ENCODE results near the gene KCNG2. TPM values are rescaled to one million over a fixed set of nuclear protein-coding genes. Genes with fewer than 3 reads are reported as not detected.

Gene KCNG2
- total and polyA plus RNA-seq, 9 of the 15 experiments (the other 6 are each of a cell fraction or from before 2014, with no cell fraction given) = not detected

GRCh38 chr18:79889569-79889968, 91.8 kb downstream of the KCNG2 start:
- TF ChIP-seq ZBTB2 (IDR thresholded peaks at IDR 0.05) (no peak), E2F5 (CRISPR knock-in tag; IDR thresholded peaks at IDR 0.05) (no peak), ZHX1 (conservative IDR thresholded peaks at IDR 0.05; ENCODE audit: low read length) (no peak), MAFF (IDR thresholded peaks at IDR 0.05; ENCODE audit: low read length) (no peak), ZKSCAN3 (CRISPR knock-in tag; IDR thresholded peaks at IDR 0.05) (no peak), ZNF707 (CRISPR knock-in tag; conservative IDR thresholded peaks at IDR 0.05) (no peak), U2AF2 (optimal IDR thresholded peaks at IDR 0.05; ENCODE audit: low read depth, low read length) (no peak)
- no peaks in the 10 kb centered on the region for H3K36me3 ChIP-seq (ENCODE audit: control insufficient read depth, insufficient read depth, low read length)
- intact Hi-C loops (cut with micrococcal nuclease) (no loop called here), in situ Hi-C loops (cut with MboI) (no loop called here)
- H3K4me2 ChIP-seq (ENCODE audit: insufficient read depth, low read length) = no peak overlapping the region
- no peak for ATAC-seq
- H3K79me2 ChIP-seq (ENCODE audit: control insufficient read depth, insufficient read depth, low read length) = no peaks in the 10 kb centered on the region
- BruUV-seq (replicated peaks) = no TSS peak
- 2% methylated on average over 14 of the region's 14 CpGs for WGBS (ENCODE audit: insufficient coverage, low coverage, missing lambda C conversion rate)
- H4K20me1 ChIP-seq (replicated peaks; ENCODE audit: control insufficient read depth, insufficient read depth, low read length) = no peaks in the 10 kb centered on the region
- no peak overlapping the region for H3K9ac ChIP-seq (ENCODE audit: insufficient read depth in 1 of 2, low read depth in 2 of 2, low read length in 2 of 2)
- DNase-seq (ENCODE audit: extremely low read depth in 1 of 4, low spot score in 3 of 4) = no peak
- H3K27me3 ChIP-seq (ENCODE audit: control insufficient read depth in 2 of 2, insufficient read depth in 2 of 2, low read length in 2 of 2) = peaks cover 0 to 4% of the 10 kb centered on the region in 2 experiments; a peak in 1 of 5 replicates
- no peak for FAIRE-seq
- H3K4me1 ChIP-seq (replicated peaks in 1 of 2; ENCODE audit: control insufficient read depth in 2 of 2, insufficient read depth in 2 of 2, low read length in 2 of 2) = no peaks in the 10 kb centered on the region
- no peaks in the 10 kb centered on the region; the same call in 1 of the 2 replicates for H3K9me3 ChIP-seq (replicated peaks; ENCODE audit: control insufficient read depth, insufficient read depth, low read depth, low read length)
- H3K9me1 ChIP-seq (ENCODE audit: control insufficient read depth, insufficient read depth, low read length) = no peaks in the 10 kb centered on the region
- ChIA-PET POLR2A (interaction anchor here (0.6 kb wide), 1 partner anchor 13 kb away, joined by 4 read pairs; no protein-coding TSS in a partner anchor), CTCF (ENCODE audit: low intra/inter-chr PET ratio) (no interaction called here)
- no peak overlapping the region for H2AFZ ChIP-seq (ENCODE audit: low read depth, low read length)
- no peak overlapping the region for H3K27ac ChIP-seq (ENCODE audit: extremely low read depth, low read depth, low read length)
- no peak overlapping the region for H3K4me3 ChIP-seq

Data from K562 (cell line).